HEK293 (cell line): ENCODE measurements around the gene CCDC175.

Experiments used
- CTCF ChIA-PET: fragments of 350-600 bp; formaldehyde crosslinking; extraction: SDS; loops from one replicate; lab custom pipeline; 2021; ENCODE audit warnings: antibody characterized with exemption; lab: Yijun Ruan, JAX
- POLR2A ChIA-PET: fragments of 300-600 bp; formaldehyde crosslinking; extraction: SDS; loops from one replicate; lab custom pipeline; 2020; ENCODE audit warnings: antibody characterized with exemption, inconsistent platforms; lab: Yijun Ruan, JAX
- H3K27ac ChIP-seq: fragments of 200-500 bp; sonication (Bioruptor generic); 2 replicates; pipeline ENCODE4 v1.5.1; 2014; ENCODE audit warnings: low read depth, low read length, control low read depth, inconsistent platforms; ENCODE audit errors: extremely low read depth
- H3K36me3 ChIP-seq, 2 experiments: fragments of 200-500 bp in 1 of 2; sonication (Bioruptor generic) in 1 of 2; 1 replicate in 1 of 2; 2 replicates in 1 of 2; pipeline ENCODE4 v1.5.1; 2014 to 2017; ENCODE audit warnings: inconsistent platforms in 2 of 2, low read length in 2 of 2; ENCODE audit not compliant: control insufficient read depth in 2 of 2, insufficient read depth in 1 of 2
- H3K4me1 ChIP-seq: fragments of 200-500 bp; sonication (Bioruptor generic); 2 replicates; pipeline ENCODE4 v1.5.1; 2014; ENCODE audit warnings: mild to moderate bottlenecking, low read length, inconsistent platforms; ENCODE audit not compliant: control insufficient read depth, insufficient read depth
- H3K4me3 ChIP-seq: 2 replicates; pipeline ENCODE4 v1.5.1; 2011; ENCODE audit warnings: low read depth, mild to moderate bottlenecking, control low read depth, low read length, moderate library complexity
- H3K9me3 ChIP-seq: fragments of 200-500 bp; sonication (Bioruptor generic); 2 replicates; pipeline ENCODE4 v1.5.1; 2014; ENCODE audit warnings: low read depth, low read length, inconsistent platforms; ENCODE audit not compliant: control insufficient read depth, insufficient read depth
- FEZF1 ChIP-seq: fragments of 450-650 bp; formaldehyde crosslinking; IDR thresholded peaks from 2 replicates; pipeline ENCODE4 v1.5.1; 2016; ENCODE audit warnings: missing biosample characterization, missing genetic modification characterization
- IKZF3 ChIP-seq: fragments of 450-650 bp; IDR thresholded peaks from 2 replicates; pipeline ENCODE4 v1.5.0; 2018; ENCODE audit warnings: missing biosample characterization, mild to moderate bottlenecking, missing genetic modification characterization, moderate library complexity
- SALL2 ChIP-seq: fragments of 450-650 bp; formaldehyde crosslinking; IDR thresholded peaks from 2 replicates; pipeline ENCODE4 v1.5.0; 2017; ENCODE audit warnings: missing biosample characterization, mild to moderate bottlenecking, missing genetic modification characterization, borderline replicate concordance
- WT1 ChIP-seq: fragments of 450-650 bp; formaldehyde crosslinking; IDR thresholded peaks from 2 replicates; pipeline ENCODE4 v1.5.1; 2016; ENCODE audit warnings: missing biosample characterization, missing genetic modification characterization
- ZBTB1 ChIP-seq: fragments of 450-650 bp; formaldehyde crosslinking; IDR thresholded peaks from 2 replicates; pipeline ENCODE4 v1.5.1; 2016; ENCODE audit warnings: missing biosample characterization, missing genetic modification characterization
- ZBTB48 ChIP-seq: fragments of 450-650 bp; formaldehyde crosslinking; IDR thresholded peaks from 2 replicates; pipeline ENCODE4 v1.5.1; 2016; ENCODE audit warnings: missing biosample characterization, missing genetic modification characterization
- ZEB2 ChIP-seq: fragments of 450-650 bp; formaldehyde crosslinking; IDR thresholded peaks from 2 replicates; pipeline ENCODE4 v1.5.1; 2016; ENCODE audit warnings: missing biosample characterization, missing genetic modification characterization
- ZFP41 ChIP-seq: fragments of 450-650 bp; formaldehyde crosslinking; IDR thresholded peaks from 2 replicates; pipeline ENCODE4 v1.5.1; 2016; ENCODE audit warnings: missing biosample characterization, missing genetic modification characterization, borderline replicate concordance
- ZNF16 ChIP-seq: fragments of 450-650 bp; formaldehyde crosslinking; IDR thresholded peaks from 2 replicates; pipeline ENCODE4 v1.5.1; 2016; ENCODE audit warnings: low read depth, missing biosample characterization, missing genetic modification characterization
- ZNF174 ChIP-seq: fragments of 450-650 bp; formaldehyde crosslinking; IDR thresholded peaks from 2 replicates; pipeline ENCODE4 v1.5.0; 2017; ENCODE audit warnings: missing biosample characterization, mild to moderate bottlenecking, missing genetic modification characterization
- ZNF175 ChIP-seq: fragments of 450-650 bp; formaldehyde crosslinking; IDR thresholded peaks from 2 replicates; pipeline ENCODE4 v1.5.1; 2016; ENCODE audit warnings: missing biosample characterization, missing genetic modification characterization
- ZNF18 ChIP-seq: fragments of 450-650 bp; formaldehyde crosslinking; IDR thresholded peaks from 2 replicates; pipeline ENCODE4 v1.5.1; 2016; ENCODE audit warnings: missing biosample characterization, missing genetic modification characterization
- ZNF2 ChIP-seq: fragments of 450-650 bp; formaldehyde crosslinking; IDR thresholded peaks from 2 replicates; pipeline ENCODE4 v1.5.1; 2016; ENCODE audit warnings: missing biosample characterization, missing genetic modification characterization
- ZNF221 ChIP-seq: fragments of 450-650 bp; formaldehyde crosslinking; IDR thresholded peaks from 2 replicates; pipeline ENCODE4 v1.5.1; 2017; ENCODE audit warnings: missing biosample characterization, missing genetic modification characterization, borderline replicate concordance
- ZNF248 ChIP-seq: fragments of 450-650 bp; formaldehyde crosslinking; IDR thresholded peaks from 2 replicates; pipeline ENCODE4 v1.5.1; 2017; ENCODE audit warnings: missing biosample characterization, missing genetic modification characterization
- ZNF26 ChIP-seq: fragments of 450-650 bp; formaldehyde crosslinking; IDR thresholded peaks from 2 replicates; pipeline ENCODE4 v1.5.1; 2016; ENCODE audit warnings: missing biosample characterization, missing genetic modification characterization
- ZNF335 ChIP-seq: fragments of 450-650 bp; formaldehyde crosslinking; conservative IDR thresholded peaks from 2 replicates; pipeline ENCODE4 v1.5.1; 2016; ENCODE audit warnings: missing biosample characterization, missing genetic modification characterization
- ZNF362 ChIP-seq: fragments of 450-650 bp; formaldehyde crosslinking; IDR thresholded peaks from 2 replicates; pipeline ENCODE4 v1.5.1; 2016; ENCODE audit warnings: missing biosample characterization, missing genetic modification characterization
- ZNF48 ChIP-seq: fragments of 450-650 bp; formaldehyde crosslinking; IDR thresholded peaks from 2 replicates; pipeline ENCODE4 v1.5.1; 2016; ENCODE audit warnings: missing biosample characterization, missing genetic modification characterization
- ZNF529 ChIP-seq: fragments of 450-650 bp; formaldehyde crosslinking; IDR thresholded peaks from 2 replicates; pipeline ENCODE4 v1.5.1; 2017; ENCODE audit warnings: missing genetic modification characterization, missing biosample characterization; ENCODE audit not compliant: insufficient replicate concordance
- ZNF558 ChIP-seq: fragments of 450-650 bp; formaldehyde crosslinking; IDR thresholded peaks from 2 replicates; pipeline ENCODE4 v1.5.1; 2016; ENCODE audit warnings: missing biosample characterization, missing genetic modification characterization
- ZNF561 ChIP-seq: fragments of 450-650 bp; IDR thresholded peaks from 2 replicates; pipeline ENCODE4 v1.5.1; 2018; ENCODE audit warnings: missing biosample characterization, missing genetic modification characterization, borderline replicate concordance
- ZNF660 ChIP-seq: fragments of 450-650 bp; IDR thresholded peaks from 2 replicates; pipeline ENCODE4 v1.5.1; 2018; ENCODE audit warnings: missing biosample characterization, mild to moderate bottlenecking, missing genetic modification characterization
- ZNF704 ChIP-seq: fragments of 450-650 bp; formaldehyde crosslinking; IDR thresholded peaks from 2 replicates; pipeline ENCODE4 v1.5.1; 2016; ENCODE audit warnings: missing biosample characterization, missing genetic modification characterization
- ZNF76 ChIP-seq: fragments of 450-650 bp; formaldehyde crosslinking; IDR thresholded peaks from 2 replicates; pipeline ENCODE4; 2016; ENCODE audit warnings: low read depth, missing biosample characterization, missing genetic modification characterization, borderline replicate concordance
- ZNF785 ChIP-seq: fragments of 450-650 bp; formaldehyde crosslinking; IDR thresholded peaks from 2 replicates; pipeline ENCODE4 v1.5.1; 2016; ENCODE audit warnings: missing biosample characterization, missing genetic modification characterization
- ZNF791 ChIP-seq: fragments of 450-650 bp; formaldehyde crosslinking; IDR thresholded peaks from 2 replicates; pipeline ENCODE4 v1.5.1; 2016; ENCODE audit warnings: missing biosample characterization, missing genetic modification characterization
- ZSCAN30 ChIP-seq: fragments of 450-650 bp; IDR thresholded peaks from 2 replicates; pipeline ENCODE4 v1.5.1; 2018; ENCODE audit warnings: missing biosample characterization, mild to moderate bottlenecking, missing genetic modification characterization, moderate library complexity
- ZSCAN5A ChIP-seq: fragments of 450-650 bp; formaldehyde crosslinking; IDR thresholded peaks from 2 replicates; pipeline ENCODE4 v1.5.1; 2016; ENCODE audit warnings: missing biosample characterization, missing genetic modification characterization

Gene CCDC175

GRCh38 chr14:59458486-59458885 lies 118.1 kb downstream of the CCDC175 start:
- POLR2A ChIA-PET: no interaction called here
- Histone ChIP-seq H3K27ac (no peak overlapping the region), H3K4me1 (no peaks in the 10 kb centered on the region), H3K9me3 (no peaks in the 10 kb centered on the region), H3K4me3 (no peak overlapping the region), H3K36me3 (peaks cover 31 to 70% of the 10 kb centered on the region in 2 experiments)
- CTCF ChIA-PET: interaction anchor here (0.6 to 1.1 kb wide), 2 partner anchors 49 to 335 kb away, joined by 3 read pairs; no protein-coding TSS in a partner anchor
- no peak for TF ChIP-seq ZBTB48
- no peak for TF ChIP-seq ZNF18 (tag by site-specific recombination)
- no peak for TF ChIP-seq ZNF660 (tag by site-specific recombination)
- TF ChIP-seq ZNF785 (tag by site-specific recombination): no peak
- no peak for TF ChIP-seq ZBTB1 (tag by site-specific recombination)
- TF ChIP-seq ZNF248 (tag by site-specific recombination): no peak
- TF ChIP-seq WT1 (tag by site-specific recombination): no peak
- no peak for TF ChIP-seq ZNF362
- TF ChIP-seq ZNF335 (tag by site-specific recombination): no peak
- TF ChIP-seq ZNF174 (tag by site-specific recombination): no peak
- TF ChIP-seq ZNF48: no peak
- no peak for TF ChIP-seq ZNF2 (tag by site-specific recombination)
- no peak for TF ChIP-seq FEZF1 (tag by site-specific recombination)
- no peak for TF ChIP-seq ZNF175 (tag by site-specific recombination)
- no peak for TF ChIP-seq ZNF561 (tag by site-specific recombination)
- no peak for TF ChIP-seq ZEB2 (tag by site-specific recombination)
- TF ChIP-seq ZNF26 (tag by site-specific recombination): no peak
- TF ChIP-seq ZSCAN5A (tag by site-specific recombination): no peak
- TF ChIP-seq ZNF791: no peak

GRCh38 chr14:59455411-59455810 lies 121.2 kb downstream of the CCDC175 start:
- H3K4me1 ChIP-seq: no peaks in the 10 kb centered on the region
- ChIA-PET CTCF (no interaction called here), POLR2A (no interaction called here)
- H3K9me3 ChIP-seq: no peaks in the 10 kb centered on the region
- H3K4me3 ChIP-seq: no peak overlapping the region
- H3K27ac ChIP-seq: no peak overlapping the region
- peaks cover 17 to 61% of the 10 kb centered on the region in 2 experiments for H3K36me3 ChIP-seq
- TF ChIP-seq IKZF3 (tag by site-specific recombination): no peak
- no peak for TF ChIP-seq ZNF16 (tag by site-specific recombination)
- TF ChIP-seq ZNF221 (tag by site-specific recombination): no peak
- no peak for TF ChIP-seq ZNF76
- no peak for TF ChIP-seq ZNF561 (tag by site-specific recombination)
- TF ChIP-seq ZNF704 (tag by site-specific recombination): no peak
- TF ChIP-seq SALL2 (tag by site-specific recombination): no peak
- no peak for TF ChIP-seq ZSCAN30
- TF ChIP-seq ZNF558 (tag by site-specific recombination): no peak
- no peak for TF ChIP-seq ZFP41 (tag by site-specific recombination)
- TF ChIP-seq ZNF529 (tag by site-specific recombination): no peak
